Fibroblast of upper back skin (primary cell): ENCODE results near the gene UVSSA.

Experiments
- DNase-seq: peaks from one replicate; pipeline ENCODE4 v3.0.0-alpha.2; 2013

The UVSSA gene

DNA sequence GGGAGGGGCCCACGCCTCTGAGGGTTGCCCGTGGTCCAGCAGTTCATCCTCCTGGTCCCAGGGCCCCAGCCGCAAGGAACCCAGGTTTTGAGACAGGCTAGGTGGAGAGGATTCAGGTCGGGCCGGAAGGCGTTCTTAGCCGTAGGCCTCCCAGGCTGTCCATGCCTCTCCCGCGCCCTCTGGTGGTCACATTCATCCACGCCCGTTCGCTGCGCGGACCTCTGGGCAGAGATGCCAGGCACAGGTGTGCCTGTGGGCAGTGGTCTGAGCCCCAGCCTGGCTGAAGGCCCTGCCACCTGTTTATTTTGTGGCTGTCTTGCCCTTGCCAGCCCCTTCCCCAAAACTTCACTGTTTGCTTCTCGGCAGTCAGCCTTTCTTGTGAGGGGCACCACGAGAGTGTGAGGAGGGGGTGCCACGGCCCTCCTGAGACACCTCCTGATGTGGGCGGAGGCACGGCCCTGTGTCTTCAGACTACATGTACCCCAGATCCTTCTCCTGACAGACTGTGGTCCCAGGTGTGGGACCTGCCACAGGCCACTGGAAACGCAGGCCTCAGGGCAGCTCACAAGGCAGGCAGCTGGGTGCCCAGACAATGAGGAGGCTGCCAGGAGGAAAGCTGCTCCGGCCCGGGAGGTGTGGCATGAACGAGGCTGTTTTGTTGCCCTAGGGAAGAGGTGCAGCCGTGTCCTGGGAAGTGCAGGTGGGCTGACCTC is 5.0 kb downstream of the UVSSA start:
- DNase-seq = peak; percentile 63

DNA sequence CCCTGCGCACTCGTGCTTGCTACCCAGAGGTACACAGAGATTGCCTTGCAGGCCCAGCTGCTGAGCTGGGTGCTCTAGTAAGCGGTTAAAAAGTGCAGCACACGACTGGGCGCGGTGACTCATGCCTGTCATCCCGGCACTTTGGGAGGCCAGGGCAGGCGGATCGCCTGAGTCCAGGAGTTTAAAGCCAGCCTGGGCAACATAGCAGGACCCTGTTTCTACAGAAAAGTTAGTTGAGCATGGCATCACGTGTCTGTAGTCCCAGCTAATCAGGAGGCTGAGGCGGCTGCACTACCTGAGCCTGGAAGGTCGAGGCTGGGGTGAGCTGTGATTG is 5.5 kb downstream of the UVSSA start:
- no peak for DNase-seq

DNA sequence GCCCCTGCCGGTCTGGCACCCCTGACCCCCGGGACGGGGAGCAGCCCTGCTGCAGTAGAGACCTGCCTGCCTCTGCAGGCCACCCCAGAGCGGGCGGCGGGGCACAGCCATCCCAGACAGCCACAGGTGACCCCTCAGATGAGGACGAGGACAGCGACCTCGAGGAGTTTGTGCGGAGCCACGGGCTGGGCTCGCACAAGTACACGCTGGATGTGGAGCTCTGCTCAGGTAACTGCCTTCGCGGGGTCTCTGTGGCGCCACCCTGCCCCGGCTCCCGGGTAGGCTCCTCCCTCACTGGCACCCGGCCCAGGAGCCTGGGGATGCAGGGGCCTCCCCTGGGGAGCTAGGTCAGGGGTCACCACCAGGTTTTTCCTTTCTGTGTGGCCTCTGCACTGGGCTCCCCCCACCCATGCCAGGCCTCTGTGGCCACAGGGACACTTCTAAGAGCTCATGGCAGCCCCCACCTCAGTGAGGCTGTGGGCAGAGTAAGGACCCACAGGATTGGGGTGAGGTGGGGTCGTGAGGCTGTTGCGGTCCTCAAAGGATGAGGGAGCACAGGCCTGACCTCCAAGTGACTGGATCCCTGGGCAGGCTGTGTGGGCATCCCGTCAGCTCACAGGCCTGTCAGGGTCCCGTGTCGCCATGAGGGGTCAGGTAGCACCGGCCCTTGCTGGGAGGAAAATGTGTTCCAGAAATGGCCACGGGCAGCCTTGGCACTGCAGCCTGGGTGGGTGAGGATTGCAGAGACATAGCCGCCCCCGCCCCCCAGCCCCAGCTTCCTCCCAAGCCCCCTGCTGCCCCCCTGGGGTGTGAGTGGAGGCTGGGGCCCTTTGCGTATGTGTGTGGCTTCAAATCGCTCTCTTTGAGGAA is 6.4 kb downstream of the UVSSA start:
- no peak for DNase-seq

DNA sequence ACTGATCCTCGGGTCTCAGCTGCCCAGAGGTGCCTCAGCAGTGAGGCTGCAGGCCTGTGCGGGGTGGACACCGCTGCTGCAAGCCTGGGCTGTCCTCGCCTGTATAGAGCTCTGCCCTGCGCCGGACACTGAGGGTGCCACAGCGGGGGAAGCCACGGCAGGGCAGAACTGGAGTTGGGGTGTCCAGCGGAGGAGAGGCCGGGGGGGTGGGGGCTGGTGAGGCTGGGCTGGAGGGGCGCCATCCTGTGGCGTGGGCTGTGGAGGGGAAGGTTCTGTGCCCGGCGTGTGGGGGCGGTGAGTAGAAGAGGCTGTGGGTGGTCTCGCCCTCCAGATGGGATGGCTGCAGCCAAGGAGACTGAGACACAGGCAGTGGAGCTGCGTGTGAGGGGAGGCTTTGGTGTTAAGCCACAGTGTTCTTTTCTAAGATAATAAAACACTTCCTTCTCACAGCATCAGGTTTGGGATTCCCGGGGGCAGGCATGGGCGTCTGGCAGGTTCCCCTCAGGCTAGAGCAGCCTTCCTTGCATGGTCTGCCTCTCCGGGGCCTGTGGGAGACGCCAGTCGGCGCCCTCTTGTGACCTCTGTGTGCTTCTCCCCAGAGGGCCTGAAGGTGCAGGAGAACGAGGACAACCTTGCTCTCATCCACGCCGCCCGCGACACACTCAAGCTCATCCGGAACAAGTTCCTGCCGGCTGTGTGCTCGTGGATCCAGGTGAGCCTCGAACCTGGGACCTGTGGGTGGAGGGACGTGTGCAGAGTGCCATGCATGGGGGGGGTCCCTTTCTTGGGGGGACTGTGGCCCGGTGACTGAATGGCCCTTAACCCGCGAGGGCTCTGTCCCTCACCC is 7.4 kb downstream of the UVSSA start:
- no peak for DNase-seq

DNA sequence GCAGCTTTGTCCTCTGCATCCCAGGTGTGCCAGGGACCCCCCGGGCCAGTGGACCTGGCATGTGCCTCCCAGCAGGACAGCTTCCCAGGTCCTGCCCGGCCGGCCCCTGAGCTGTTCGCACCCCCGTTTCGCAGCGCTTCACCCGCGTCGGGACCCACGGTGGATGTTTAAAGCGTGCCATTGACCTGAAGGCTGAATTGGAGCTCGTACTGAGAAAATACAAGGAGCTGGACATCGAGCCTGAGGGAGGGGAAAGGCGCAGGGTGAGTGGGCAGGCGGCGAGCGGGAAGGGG is 7.9 kb downstream of the UVSSA start:
- no peak for DNase-seq

DNA sequence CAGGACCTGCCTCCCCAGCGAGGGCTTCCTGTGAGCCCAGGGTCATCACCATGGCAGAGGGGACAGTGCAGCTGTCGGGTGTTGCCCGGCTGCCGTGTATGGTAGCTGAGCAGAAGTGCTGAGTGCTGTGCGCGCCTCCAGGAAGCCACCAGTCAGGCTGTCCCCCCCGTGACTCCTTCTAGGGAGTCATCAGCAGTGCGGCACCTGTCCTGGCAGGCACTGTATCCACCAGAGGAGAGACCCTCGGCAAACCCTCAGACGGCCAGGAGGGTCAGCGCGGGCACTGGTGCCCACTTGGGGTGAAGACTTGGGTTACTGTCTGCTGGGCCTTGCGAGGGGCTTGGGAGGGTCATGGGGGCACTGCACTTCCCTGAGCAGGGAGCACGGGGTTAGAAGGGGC is 8.4 kb downstream of the UVSSA start:
- DNase-seq = no peak

DNA sequence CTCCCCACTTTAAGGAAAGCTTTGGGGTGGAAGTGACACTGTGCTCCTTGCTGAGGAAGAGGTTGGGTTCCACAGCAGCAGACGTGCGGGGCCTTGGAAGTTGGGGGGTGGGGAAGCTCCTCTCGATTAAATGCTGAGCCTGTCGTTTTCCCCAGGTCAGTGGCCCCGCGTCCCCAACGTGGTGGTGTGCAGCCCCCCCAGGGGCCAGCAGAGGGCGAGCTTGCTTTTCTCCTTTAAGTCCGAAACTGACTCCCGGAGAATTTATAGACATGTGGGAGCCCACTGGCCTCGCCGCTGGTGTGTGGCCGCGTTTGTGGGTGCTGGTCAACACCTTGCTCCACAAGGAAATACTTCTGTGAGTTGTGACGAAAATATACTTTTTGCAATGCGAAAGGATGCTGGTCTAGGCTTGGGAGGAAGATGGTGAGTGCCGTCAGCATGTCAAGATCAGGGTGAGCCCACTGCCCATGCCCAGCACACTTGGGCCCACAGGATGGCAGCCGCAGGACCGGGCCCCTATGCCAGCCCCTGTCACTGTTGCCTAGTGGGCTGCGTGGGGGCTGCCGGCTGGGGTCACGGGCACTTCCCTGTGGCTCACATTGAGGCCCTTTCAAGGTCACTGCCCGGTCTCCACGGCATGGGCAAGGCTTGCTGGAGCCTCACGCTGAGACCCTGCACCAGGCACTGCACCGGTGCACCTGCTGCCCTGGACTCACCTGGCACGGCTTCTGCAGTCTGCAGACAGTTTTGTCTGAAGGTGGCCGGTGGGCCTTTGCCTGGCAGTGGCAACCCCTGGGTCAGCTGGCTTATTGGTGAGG is 9.4 kb downstream of the UVSSA start:
- DNase-seq = peak; percentile 49

DNA sequence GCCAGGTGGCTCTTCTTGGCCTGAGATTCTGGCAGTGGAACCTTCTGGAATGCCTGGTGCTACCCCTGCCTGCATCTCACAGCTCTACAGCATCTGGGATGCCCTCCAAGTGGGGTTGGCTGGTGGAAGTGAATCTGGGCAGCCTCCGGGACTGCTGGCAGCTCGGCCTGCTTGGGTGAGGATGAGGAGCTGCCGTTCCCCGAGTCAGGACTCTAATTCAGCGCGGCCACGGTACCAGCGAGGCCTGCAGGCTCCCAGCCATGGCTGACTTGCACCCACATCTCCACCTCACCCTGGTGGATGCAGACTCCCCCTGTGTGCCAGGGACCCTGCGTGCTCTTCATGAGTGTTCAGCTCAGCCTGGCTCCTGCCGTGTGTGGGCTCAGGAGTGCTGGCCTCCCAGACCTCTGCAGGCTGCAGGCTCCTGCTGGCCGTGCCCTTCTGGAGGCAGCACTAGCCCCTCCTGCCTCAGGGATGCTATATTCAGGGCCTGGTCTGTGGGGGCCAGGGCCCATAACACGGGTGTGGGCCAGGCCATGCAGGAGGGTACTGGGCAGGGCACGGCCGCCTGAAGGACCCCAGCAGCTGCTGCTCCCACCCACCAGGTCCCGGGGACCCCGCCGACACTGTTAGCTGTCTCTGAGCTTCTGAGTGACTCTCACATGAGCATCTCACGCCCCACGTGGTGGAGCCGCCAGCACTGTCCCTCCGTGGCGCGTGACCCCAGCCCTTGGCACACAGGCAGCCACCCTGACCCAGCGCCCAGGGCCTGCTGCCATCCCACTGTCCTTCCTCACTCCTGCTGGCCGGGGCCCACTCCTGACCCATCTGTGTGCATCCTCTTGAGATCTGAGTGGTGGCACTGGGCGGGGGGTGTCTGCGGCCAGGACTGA is 10.6 kb downstream of the UVSSA start:
- no peak for DNase-seq

DNA sequence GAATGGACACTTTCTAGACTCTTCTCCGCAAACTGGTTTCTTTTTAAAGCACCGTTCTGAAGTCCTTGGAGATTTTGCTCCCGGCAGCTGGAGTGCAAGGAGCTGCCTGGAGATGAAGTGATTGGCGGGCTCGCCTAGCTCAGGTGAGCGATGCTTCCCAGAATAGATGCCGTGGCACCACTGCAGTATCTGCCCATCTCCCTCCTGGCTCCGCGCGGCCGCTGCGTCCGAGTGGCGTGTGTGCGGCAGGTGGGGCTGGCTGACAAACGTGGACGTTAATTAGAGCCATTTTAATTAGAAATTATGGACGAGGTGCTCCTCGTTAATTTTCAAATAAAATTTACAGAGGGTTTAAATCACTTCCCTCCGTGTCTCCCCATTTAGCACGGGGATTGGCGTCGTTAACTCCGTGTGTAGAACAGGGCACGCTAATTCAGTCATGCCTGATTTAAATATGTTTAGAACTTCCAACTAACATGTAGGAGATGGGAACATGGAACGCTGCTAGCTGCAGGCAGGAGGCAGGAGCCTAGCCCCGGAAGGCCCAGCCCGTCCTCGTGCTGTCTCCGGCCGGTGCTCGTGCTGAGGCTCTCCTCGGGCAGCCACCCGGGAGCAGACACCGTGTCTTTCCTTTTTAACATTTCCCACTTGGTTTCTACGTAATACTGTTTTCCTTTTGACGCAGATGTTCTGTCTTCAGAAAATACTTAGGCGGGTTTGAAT is 11.6 kb downstream of the UVSSA start:
- no peak for DNase-seq

DNA sequence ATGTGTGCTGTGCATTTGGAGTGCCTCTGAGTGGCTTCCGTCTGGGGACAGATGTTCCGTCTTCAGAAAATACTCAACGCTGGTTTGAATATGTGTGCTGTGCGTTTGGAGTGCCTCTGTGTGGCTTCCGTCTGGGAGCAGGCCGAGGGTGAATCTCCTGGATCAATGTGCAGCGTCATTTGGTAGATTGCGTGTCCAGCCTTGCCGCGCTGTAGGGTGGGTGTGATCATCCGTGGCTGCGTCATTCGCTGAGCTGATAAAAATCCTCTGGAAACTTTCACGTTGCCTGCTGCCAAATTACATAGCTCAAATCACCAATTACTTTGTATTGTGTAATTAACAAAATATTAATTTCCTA is 12.1 kb downstream of the UVSSA start:
- DNase-seq = peak; percentile 37

DNA sequence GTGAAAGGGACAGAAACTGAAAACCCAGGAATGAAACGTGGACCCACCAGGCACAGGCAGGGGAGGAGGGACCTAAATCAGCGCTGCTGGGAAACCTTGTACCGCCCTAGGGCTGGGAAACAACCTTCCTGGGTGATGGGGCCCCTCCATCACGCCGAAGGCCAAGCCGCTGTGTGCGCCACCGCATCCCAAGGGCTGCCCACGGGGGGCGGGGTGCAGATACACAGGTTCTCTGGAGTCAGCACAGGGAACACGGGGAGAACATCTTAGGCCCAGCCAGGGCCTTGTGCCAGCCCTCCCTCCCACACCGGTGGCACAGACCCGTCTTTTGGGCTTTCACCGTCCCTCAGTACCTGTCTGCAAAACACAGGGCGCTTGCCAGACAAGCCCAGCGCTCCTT is 13.0 kb downstream of the UVSSA start:
- DNase-seq = no peak

DNA sequence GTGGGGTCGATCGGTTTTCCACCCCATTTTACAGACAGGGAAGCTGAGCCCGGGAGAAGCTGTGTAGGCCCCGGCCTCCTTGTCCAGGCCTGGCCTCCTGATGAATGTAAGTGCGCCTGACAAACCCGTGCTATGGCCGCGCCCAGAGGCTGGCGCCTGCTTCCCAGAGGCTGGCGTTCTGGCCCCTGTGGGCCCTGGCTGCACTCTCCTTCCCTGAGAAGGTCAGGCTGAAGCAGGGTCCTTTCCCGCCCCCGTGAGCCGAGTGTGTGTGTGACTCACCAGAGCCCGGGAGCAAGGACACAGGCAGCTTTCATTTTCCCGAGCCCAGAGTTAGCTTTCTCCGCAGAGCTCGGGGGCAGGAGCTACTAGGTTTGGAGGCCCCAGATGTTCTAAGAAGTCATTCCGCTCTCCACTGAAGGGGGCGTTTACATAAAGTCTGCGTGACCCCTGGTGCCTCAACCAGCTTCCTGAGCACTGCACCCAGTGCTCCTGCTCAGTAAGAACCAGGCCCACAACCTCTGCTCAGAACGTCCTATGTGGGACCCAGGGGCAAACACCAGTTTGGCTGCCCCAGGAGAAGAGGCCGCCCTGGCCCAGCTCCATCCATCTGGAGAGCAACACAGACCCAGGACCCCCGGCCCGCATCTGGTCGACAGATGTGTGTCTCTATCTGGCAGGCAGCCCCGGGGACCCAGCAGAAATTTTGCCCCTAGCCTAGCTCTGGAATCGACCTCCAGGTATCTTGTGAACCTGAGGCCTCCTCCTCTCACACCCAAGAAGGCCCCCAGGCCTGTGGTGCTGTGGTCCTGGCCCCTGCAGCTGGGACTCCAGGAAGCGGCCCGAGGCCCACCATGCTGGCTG is 13.6 kb downstream of the UVSSA start:
- DNase-seq = peak; percentile 64

DNA sequence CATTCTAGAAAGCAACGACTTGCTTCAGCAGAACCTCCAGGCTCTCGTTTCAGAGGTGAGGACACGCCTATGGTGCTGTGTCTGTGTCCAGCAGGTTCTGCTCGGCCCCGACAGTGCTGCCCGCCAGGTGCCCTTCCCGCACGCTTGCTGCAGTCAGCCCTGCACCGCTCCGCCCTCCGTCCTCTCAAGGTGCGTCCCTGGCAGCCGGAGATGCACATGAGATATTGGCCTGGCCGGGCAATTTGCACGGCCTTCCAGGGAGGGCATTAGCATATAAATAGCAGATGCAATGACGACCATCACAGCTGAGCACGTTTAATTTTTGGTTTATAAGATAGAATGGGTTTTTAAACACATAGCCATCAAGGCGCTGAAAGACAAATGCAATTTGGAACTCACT is 14.4 kb downstream of the UVSSA start:
- DNase-seq = no peak

DNA sequence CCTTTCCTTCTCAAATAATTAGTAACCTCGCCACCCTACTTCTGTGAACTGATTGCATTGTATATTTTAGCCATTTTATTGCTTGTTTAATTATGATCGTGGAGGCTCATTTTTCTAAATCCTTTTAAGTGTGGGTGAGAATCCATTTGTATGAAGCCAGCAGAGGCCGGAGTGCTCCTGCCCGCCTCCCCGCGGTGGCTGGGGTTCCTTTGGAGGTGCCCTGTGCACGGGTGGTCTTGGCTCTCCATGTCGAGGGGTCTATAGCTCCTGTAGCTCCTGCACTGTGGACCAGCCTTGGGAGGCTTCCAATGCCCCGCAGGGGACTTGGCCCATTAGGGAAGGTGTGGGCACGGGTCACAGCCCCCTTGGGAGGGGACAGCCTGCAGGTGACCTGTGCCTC is 15.0 kb downstream of the UVSSA start:
- DNase-seq = no peak

DNA sequence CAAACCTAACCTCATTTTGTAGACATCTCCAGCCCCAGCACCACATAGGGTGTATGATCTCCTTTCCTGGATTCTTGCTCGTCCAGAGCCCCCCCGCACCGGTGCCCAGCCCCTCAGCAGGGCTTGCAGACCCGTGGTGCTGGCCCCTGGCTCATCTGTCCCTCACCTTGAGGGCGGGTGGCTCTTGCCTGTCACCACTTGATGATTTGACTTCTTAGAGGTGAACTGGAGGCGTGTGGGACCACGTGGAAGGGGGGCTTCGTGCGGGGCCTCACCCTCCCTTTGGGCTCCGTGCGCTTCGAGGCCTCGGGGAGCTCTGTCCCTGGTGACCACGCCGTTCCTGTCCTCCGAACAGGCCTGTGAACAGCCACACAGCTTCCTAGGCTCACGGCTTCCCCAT is 15.5 kb downstream of the UVSSA start:
- DNase-seq = no peak

DNA sequence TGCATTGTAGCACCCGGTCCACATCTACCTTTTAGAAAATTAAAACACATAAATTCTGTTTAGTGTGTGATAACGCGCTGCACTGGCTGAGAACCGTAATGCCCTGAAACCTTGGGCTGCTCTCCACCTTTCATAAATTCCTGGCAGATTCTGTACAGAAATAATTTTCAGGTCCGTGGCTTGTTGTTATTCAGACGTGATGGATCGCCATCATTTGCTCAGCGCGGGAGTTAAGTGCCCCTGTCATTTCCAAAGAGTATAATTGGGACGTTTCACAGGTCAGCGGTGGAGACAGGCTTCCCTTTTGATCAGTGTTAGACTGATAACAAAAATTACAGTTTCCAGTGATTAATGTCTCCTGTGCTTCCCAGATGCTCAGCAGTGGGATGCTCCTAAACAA is 16.5 kb downstream of the UVSSA start:
- DNase-seq = no peak

DNA sequence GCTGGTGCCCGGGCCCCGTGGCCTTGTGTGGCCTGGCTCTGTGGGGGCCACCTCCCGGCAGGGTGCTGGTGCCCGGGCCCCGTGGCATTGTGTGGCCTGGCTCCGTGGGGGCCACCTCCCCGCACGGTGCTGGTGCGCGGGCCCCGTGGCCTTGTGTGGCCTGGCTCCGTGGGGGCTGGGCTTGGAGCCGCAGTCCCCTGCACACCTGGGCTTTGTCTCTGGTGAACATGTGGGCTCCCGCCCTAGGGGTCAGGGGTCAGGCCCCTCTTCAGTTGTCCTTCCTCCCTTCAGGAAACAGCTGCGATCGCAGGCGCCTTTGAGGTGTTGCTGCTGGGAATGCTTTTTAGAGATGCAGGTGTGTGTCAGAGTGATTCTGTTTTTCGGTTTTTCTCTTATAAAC is 17.2 kb downstream of the UVSSA start:
- DNase-seq = no peak

DNA sequence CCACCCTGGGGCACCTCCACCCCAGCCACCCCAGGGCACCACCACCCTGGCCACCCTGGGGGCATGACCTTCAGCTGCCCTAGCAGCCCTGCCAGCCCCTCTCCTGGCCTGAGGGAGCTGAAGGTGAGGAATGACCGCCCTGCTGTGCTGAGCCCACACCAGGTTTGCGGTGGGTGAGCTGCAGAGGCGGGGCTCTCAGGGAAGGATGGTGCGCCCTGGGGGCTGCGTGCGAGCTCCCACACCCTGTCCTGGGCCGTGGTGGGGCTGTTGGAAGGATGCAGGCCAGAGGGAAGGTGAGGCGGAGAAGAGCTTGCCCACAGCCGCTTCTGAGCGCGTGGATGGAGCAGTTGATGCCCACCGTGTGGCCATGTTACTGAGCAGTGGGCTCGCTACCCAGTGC is 17.7 kb downstream of the UVSSA start:
- no peak for DNase-seq

DNA sequence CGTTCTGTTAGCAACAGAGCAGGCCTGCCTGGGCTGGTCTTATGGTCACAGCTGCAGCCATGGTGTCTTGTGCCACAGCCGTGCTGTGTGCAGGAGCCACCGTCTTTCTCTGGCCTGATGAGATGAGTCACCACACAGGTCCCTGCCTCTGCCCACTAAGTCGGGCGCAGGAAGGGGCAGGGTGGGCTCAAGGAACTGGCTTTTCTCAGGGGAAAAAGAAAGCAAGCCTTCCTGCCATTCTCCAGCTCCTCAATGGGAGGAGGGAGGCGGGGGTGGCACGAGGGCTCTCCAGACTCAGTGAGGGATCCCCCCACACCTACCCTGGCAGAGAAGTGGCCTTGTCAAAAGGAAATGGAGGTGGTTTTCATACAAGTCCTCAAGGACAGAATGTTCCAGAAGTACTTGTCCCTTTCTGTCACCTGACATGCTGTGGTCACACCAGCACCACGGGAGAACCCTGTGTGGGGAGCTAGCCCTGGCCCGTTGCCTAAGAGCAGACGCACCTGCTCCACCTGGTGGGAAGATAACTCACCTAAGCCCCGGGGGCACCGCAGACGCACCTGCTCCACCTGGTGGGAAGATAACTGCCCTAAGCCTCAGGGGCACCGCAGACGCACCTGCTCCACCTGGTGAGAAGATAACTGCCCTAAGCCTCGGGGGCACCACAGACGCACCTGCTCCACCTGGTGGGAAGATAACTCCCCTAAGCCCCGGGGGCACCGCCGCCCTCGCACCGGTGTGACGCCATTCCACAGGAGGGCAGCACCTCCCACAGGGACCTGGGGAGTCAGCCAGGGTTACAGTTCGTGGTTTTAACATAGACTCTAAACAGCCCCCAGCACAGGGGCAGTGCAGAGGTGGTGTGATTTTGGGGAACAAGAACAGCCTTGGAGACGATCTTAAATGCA is 18.5 kb downstream of the UVSSA start:
- no peak for DNase-seq
